GM12892 (cell line): ENCODE results near the gene VARS2.

Source experiments
- POLR2A ChIP-seq: IDR thresholded peaks from 2 replicates; pipeline ENCODE4 v1.6.1; 2011; ENCODE audit warnings: low read depth, low read length, control low read depth
- POLR2AphosphoS5 ChIP-seq: IDR thresholded peaks from 2 replicates; pipeline ENCODE4 v1.6.1; 2011; ENCODE audit warnings: low read depth, low read length, control low read depth
- TAF1 ChIP-seq: IDR thresholded peaks from 2 replicates; pipeline ENCODE4 v1.6.1; 2011; ENCODE audit warnings: low read depth, mild to moderate bottlenecking, control low read depth, low read length, borderline replicate concordance

DNA sequence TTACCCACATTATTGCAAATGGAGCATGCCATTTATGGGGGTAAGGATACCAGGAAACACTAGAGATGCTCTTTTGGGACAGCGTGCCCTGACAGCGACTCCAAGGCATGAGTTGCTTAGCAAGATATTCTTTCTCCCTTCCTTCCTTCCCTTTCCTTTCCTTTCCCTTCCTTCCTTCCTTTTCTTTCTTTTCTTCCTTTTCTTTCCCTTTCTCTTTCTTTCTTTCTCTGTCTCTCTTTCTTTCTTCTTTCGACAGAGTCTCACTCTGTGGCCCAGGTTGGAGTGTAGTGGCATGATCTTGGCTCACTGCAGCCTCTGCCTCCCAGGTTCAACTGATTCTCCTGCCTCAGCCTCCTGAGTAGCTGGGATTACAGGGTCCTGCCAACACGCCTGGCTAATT lies 30.0 kb downstream of the VARS2 start:
- TF ChIP-seq POLR2A (no peak), POLR2AphosphoS5 (no peak), TAF1 (no peak)
